PC-9 (cell line): Measurements from ENCODE around the gene ARHGEF28.

Experiments
- EZH2 ChIP-seq: fragments of 200-600 bp; sonication (generic); IDR thresholded peaks from 2 replicates; pipeline ENCODE4 v1.8.0; 2017; ENCODE audit warnings: antibody characterized with exemption, low read depth
- TF ChIP-seq, protein P1 (sequence below): fragments of 200-600 bp; sonication (generic); conservative IDR thresholded peaks from 2 replicates; pipeline ENCODE4 v1.6.1; 2017; ENCODE audit warnings: mixed run types, antibody characterized with exemption, mild to moderate bottlenecking, moderate library complexity

DNA sequence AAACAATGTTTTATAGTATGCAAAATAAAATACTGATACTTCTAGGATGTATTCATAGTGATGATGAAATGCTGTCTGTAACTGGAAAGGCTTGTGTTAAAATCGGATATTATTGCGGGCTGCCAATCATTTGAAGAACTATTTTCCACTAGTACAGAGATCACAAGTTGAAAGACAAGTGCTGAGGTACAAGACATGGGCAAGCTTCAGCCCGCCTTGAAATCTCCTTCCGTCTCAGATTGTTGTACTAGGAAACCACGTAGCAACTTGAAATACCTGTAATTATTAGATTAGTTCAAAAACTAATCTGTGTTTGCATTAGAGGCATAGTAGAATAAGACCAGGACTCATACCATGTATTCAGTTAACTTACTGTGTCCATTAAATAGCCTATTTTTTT is 218.2 kb downstream of the ARHGEF28 start:
- TF ChIP-seq, protein P1, sequence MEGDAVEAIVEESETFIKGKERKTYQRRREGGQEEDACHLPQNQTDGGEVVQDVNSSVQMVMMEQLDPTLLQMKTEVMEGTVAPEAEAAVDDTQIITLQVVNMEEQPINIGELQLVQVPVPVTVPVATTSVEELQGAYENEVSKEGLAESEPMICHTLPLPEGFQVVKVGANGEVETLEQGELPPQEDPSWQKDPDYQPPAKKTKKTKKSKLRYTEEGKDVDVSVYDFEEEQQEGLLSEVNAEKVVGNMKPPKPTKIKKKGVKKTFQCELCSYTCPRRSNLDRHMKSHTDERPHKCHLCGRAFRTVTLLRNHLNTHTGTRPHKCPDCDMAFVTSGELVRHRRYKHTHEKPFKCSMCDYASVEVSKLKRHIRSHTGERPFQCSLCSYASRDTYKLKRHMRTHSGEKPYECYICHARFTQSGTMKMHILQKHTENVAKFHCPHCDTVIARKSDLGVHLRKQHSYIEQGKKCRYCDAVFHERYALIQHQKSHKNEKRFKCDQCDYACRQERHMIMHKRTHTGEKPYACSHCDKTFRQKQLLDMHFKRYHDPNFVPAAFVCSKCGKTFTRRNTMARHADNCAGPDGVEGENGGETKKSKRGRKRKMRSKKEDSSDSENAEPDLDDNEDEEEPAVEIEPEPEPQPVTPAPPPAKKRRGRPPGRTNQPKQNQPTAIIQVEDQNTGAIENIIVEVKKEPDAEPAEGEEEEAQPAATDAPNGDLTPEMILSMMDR, result no peak
- TF ChIP-seq EZH2, result no peak
